Stimulated activated CD8-positive, alpha-beta memory T cell treated with anti-CD3 and anti-CD28 coated beads, Interleukin-15, amount 100 ng/mL, for 4 hours (primary cell): Measurements from ENCODE around the gene NAP1L5.
A peak's percentile ranks its signal among the peaks of the same experiment; 100 is the strongest.

Experiments used
- DNase-seq, 2 donors: peaks; one replicate each; pipeline ENCODE4 v3.0.0-alpha.2; 2020; ENCODE audit warnings: low read depth in 2 of 2

The NAP1L5 gene

GRCh38 chr4:88697588-88698329, at the start of gene NAP1L5:
NAP1L5 (minus strand) TSS chr4:88697829; CDS start chr4:88697754, 75 bp downstream.
- peak; percentile 10 to 47 for DNase-seq

- DNase-seq: no peak
Observed at GRCh38 chr4:88747351-88747750, 49.7 kb upstream of the NAP1L5 start.

GRCh38 chr4:88746206-88746605, 48.6 kb upstream of the NAP1L5 start:
- no peak for DNase-seq

- DNase-seq: no peak
Observed at GRCh38 chr4:88745581-88746163, 48.0 kb upstream of the NAP1L5 start.

GRCh38 chr4:88745175-88745574, 47.5 kb upstream of the NAP1L5 start:
- DNase-seq: no peak

- DNase-seq: no peak
Observed at GRCh38 chr4:88744609-88745008, 47.0 kb upstream of the NAP1L5 start.

GRCh38 chr4:88743696-88744095, 46.1 kb upstream of the NAP1L5 start:
- no peak for DNase-seq

- no peak for DNase-seq
Observed at GRCh38 chr4:88742561-88742960, 44.9 kb upstream of the NAP1L5 start.

- DNase-seq: no peak
Observed at GRCh38 chr4:88738180-88738579, 40.6 kb upstream of the NAP1L5 start.

GRCh38 chr4:88737307-88737941, 39.8 kb upstream of the NAP1L5 start:
- no peak for DNase-seq

- DNase-seq: no peak
Observed at GRCh38 chr4:88736264-88736663, 38.6 kb upstream of the NAP1L5 start.

GRCh38 chr4:88735564-88735963, 37.9 kb upstream of the NAP1L5 start:
- no peak for DNase-seq

- no peak for DNase-seq
Observed at GRCh38 chr4:88734403-88734949, 36.8 kb upstream of the NAP1L5 start.

- no peak for DNase-seq
Observed at GRCh38 chr4:88732714-88733368, 35.2 kb upstream of the NAP1L5 start.

GRCh38 chr4:88731381-88731780, 33.8 kb upstream of the NAP1L5 start:
- no peak for DNase-seq

- DNase-seq: no peak
Observed at GRCh38 chr4:88730811-88731210, 33.2 kb upstream of the NAP1L5 start.

GRCh38 chr4:88729146-88729760, 31.6 kb upstream of the NAP1L5 start:
- no peak for DNase-seq

GRCh38 chr4:88728146-88728545, 30.5 kb upstream of the NAP1L5 start:
- no peak for DNase-seq

GRCh38 chr4:88725986-88726385, 28.4 kb upstream of the NAP1L5 start:
- no peak for DNase-seq

- DNase-seq: no peak
Observed at GRCh38 chr4:88725143-88725542, 27.5 kb upstream of the NAP1L5 start.

- no peak for DNase-seq
Observed at GRCh38 chr4:88724406-88724805, 26.8 kb upstream of the NAP1L5 start.

- DNase-seq: no peak
Observed at GRCh38 chr4:88722828-88723227, 25.2 kb upstream of the NAP1L5 start.
